AG04450 (cell line): ENCODE results near the gene TRPM1. TPM values are rescaled to one million over a fixed set of nuclear protein-coding genes. Genes with fewer than 3 reads are reported as not detected.

ENCODE experiments used
- CTCF ChIA-PET: fragments of 300-600, 350-600 bp; formaldehyde crosslinking; extraction: SDS; loops from one replicate; lab custom pipeline; 2022; ENCODE audit warnings: antibody characterized with exemption, inconsistent platforms; lab: Charles Lee
- POLR2A ChIA-PET: fragments of 350-600 bp; formaldehyde crosslinking; extraction: SDS; loops from one replicate; lab custom pipeline; 2021; ENCODE audit warnings: antibody characterized with exemption, inconsistent platforms; lab: Yijun Ruan, JAX
- DNase-seq: peaks from one replicate; pipeline ENCODE4 v3.0.0-alpha.2; 2011; ENCODE audit warnings: low read depth, low spot score
- H3K27ac ChIP-seq: one replicate; pipeline ENCODE4 v1.5.1; 2012; ENCODE audit warnings: low read depth, low read length, control low read depth
- H3K27me3 ChIP-seq: one replicate; pipeline ENCODE4 v1.6.0; 2012; ENCODE audit warnings: low read length; ENCODE audit not compliant: control insufficient read depth, insufficient read depth
- H3K4me3 ChIP-seq: 2 replicates; pipeline ENCODE4 v1.5.1; 2011; ENCODE audit warnings: mild to moderate bottlenecking, low read depth, low read length, control low read depth
- H3K9me3 ChIP-seq: 2 replicates; pipeline ENCODE4 v1.5.1; 2012; ENCODE audit warnings: low read length; ENCODE audit not compliant: control insufficient read depth, insufficient read depth
- polyA plus RNA-seq: library from polyadenylated mRNA; depleted of rRNA; stranded (reverse); fragments of >200 nt; gene quantifications from 2 replicates; pipeline ENCODE4 v1.2.3, GENCODE V29; 2011
- TF ChIP-seq, protein P1 (sequence below): IDR thresholded peaks from 2 replicates; pipeline ENCODE4 v1.5.1; 2011; ENCODE audit warnings: low read depth, low read length, control low read depth, inconsistent platforms

TRPM1 gene
- polyA plus RNA-seq, 1 experiment: not detected

DNA sequence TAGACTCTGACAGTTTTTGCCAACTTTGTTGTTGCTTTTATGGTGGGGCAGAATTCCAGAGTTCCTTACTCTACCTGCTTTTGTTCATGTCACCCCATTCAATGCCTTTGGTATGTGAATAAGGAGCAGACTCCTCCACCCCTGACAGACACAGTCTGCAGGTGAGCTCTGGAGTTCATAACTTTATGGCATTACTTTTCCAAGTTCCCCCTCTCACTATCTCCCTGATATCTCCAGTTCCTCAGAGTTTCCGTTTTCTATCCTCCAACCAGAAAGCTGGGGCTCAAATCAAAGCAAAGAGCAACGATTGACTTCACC, 87.0 kb downstream of the TRPM1 start:
- no peak for DNase-seq
- TF ChIP-seq, protein P1, sequence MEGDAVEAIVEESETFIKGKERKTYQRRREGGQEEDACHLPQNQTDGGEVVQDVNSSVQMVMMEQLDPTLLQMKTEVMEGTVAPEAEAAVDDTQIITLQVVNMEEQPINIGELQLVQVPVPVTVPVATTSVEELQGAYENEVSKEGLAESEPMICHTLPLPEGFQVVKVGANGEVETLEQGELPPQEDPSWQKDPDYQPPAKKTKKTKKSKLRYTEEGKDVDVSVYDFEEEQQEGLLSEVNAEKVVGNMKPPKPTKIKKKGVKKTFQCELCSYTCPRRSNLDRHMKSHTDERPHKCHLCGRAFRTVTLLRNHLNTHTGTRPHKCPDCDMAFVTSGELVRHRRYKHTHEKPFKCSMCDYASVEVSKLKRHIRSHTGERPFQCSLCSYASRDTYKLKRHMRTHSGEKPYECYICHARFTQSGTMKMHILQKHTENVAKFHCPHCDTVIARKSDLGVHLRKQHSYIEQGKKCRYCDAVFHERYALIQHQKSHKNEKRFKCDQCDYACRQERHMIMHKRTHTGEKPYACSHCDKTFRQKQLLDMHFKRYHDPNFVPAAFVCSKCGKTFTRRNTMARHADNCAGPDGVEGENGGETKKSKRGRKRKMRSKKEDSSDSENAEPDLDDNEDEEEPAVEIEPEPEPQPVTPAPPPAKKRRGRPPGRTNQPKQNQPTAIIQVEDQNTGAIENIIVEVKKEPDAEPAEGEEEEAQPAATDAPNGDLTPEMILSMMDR: no peak
- Histone ChIP-seq H3K27ac (no peak overlapping the region), H3K27me3 (no peaks in the 10 kb centered on the region), H3K9me3 (peaks cover 4% of the 10 kb centered on the region), H3K4me3 (no peak overlapping the region)
- ChIA-PET CTCF (interaction anchor here (0.9 kb wide), 1 partner anchor 115 kb away, joined by 4 read pairs; no protein-coding TSS in a partner anchor), POLR2A (no interaction called here)

DNA sequence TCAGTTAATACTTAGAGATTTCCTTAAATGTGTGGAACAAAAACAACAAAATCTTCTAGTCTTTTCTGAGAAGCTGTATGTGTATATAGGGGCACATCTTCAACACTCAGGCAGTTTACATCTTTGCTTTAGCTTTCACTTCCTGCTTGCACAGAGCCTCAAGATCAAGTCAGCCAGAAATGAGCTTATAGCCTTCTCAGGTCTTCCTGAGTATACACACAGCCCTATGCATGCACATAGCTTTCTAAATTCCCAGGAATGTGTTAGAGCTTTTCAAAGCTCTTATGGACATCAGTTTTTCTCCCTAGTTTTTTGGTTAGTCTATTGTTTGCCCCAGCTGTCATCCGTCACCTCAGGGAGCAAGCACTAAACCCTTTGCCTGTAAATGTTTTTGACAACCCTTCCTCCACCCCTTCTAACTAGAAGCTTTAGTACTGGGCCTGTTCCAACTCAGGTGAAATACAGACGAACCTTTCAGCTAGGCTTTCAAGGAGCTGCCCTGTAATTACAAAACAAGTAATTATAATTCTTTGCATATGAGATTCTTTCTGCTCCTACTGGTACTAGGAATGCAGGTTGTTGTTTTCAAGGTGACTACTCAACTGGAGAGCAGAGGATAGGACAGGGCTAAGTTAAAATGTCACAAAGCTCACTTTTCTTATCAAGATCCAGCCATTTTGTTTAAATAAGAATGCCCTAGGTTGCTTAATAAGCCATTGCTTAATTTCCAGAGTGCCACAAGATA, 87.5 kb downstream of the TRPM1 start:
- Histone ChIP-seq H3K9me3 (peaks cover 4% of the 10 kb centered on the region), H3K27me3 (no peaks in the 10 kb centered on the region), H3K4me3 (no peak overlapping the region), H3K27ac (no peak overlapping the region)
- ChIA-PET POLR2A (no interaction called here), CTCF (interaction anchor here (0.5 to 0.9 kb wide), 2 partner anchors 62 to 115 kb away, joined by 3 to 4 read pairs; no protein-coding TSS in a partner anchor)
- TF ChIP-seq, protein P1: no peak
- no peak for DNase-seq

DNA sequence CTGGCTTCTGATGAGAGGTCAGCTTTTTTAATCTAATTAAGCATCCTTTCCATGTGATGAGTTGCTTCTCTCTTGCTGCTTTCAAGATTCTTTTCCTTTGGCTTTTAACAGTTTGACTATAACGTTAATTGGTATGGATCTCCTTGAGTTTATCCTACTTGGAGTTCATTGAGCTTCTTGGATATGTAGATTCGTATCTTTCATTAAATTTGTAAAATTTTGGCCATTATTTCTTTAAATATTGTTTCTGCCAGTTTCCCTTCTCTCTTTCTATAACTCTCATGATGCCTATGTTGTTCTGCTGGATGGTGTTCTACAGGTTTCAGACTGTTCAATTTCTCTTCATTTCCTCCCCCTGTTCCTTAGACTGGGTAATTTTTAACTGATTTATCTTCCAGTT, 89.1 kb downstream of the TRPM1 start:
- Histone ChIP-seq H3K9me3 (peaks cover 4% of the 10 kb centered on the region), H3K4me3 (no peak overlapping the region), H3K27me3 (no peaks in the 10 kb centered on the region), H3K27ac (no peak overlapping the region)
- TF ChIP-seq, protein P1: no peak
- DNase-seq: no peak
- ChIA-PET CTCF (no interaction called here), POLR2A (no interaction called here)

DNA sequence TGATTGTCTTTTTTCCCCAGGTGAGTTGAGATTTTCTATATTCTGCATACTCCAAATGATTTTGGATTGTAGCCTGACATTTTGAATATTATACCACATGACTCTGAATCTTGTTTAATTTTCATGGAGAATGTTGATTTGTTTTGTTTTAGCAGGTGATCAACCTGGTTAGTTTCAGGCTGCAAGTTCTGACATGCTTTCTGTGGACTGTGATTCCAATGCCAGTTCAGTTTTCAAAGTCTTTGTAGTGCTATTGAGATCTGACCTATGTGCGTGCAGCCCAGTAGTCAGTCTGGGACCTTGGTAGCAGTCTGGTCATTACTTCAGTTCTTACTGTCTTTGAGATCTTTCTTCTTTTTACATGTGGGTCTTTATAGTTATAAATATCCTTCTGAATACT, 91.5 kb downstream of the TRPM1 start:
- no peak overlapping the region for H3K27ac ChIP-seq
- peaks cover 4% of the 10 kb centered on the region for H3K9me3 ChIP-seq
- ChIA-PET CTCF (no interaction called here), POLR2A (no interaction called here)
- TF ChIP-seq, protein P1: no peak
- H3K27me3 ChIP-seq: no peaks in the 10 kb centered on the region
- DNase-seq: no peak
- no peak overlapping the region for H3K4me3 ChIP-seq

DNA sequence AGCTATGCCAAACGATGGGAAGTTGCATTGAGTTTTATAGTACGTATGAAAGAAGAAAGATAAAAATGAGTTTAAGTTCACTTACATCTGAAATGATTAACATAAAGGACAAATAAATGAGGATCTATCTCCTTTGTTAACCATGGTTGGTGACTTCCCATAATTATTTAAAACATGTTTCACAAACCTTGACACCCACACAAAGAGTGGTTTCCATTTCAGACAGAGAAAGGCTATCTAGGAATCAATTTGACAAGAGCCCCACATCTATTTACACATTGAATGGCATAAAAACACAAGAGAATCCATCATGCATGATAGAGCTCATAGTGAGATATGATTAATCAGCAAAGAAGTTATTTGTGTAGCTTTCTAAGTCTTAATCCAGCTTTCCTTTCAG, 95.9 kb downstream of the TRPM1 start:
- CTCF ChIA-PET: interaction anchor here (1.6 kb wide), 2 partner anchors 20 to 124 kb away, joined by 3 read pairs; no protein-coding TSS in a partner anchor
- Histone ChIP-seq H3K27me3 (peaks cover 4% of the 10 kb centered on the region), H3K27ac (no peak overlapping the region), H3K4me3 (no peak overlapping the region), H3K9me3 (no peaks in the 10 kb centered on the region)
- POLR2A ChIA-PET: no interaction called here
- DNase-seq: no peak
- TF ChIP-seq, protein P1: no peak
